ENCODE measurements around the gene HDAC4. TPM values are rescaled to one million over a fixed set of nuclear protein-coding genes. Genes with fewer than 3 reads are reported as not detected.

The HDAC4 gene
- total and polyA plus RNA-seq, 9 of the 15 experiments (the other 6 are each of a cell fraction or from before 2014, with no cell fraction given), result 0.11 to 20.2 (median 4.0) TPM

DNA sequence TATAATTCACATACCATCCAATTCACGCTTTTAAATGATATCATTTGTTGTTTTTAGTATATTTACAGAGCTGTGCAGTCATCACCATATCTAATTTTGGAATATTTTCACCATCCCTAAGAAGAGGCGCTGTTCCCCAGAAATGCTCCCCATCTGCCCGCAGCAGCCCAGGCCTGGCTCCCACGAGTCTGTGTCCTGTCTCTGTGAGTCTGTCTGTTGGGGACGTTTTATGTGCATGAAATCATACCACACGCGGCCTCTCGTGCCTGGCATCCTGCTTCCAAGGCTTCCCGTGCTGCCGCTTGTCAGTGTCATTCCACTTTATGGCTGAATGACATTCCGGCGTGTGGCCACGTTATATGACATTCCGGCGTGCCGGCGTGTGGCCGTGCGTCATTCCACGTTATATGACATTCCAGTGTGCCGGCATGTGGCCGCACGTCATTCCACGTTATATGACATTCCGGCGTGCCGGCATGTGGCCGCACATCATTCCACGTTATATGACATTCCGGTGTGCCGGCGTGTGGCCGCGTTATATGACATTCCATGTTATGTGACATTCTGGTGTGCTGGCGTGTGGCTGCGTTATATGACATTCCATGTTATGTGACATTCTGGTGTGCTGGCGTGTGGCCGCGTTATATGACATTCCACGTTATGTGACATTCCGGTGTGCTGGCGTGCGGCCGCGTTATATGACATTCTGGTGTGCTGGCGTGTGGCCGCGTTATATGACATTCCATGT, 276.5 kb downstream of the HDAC4 start (continued):
- TF ChIP-seq, protein P1, sequence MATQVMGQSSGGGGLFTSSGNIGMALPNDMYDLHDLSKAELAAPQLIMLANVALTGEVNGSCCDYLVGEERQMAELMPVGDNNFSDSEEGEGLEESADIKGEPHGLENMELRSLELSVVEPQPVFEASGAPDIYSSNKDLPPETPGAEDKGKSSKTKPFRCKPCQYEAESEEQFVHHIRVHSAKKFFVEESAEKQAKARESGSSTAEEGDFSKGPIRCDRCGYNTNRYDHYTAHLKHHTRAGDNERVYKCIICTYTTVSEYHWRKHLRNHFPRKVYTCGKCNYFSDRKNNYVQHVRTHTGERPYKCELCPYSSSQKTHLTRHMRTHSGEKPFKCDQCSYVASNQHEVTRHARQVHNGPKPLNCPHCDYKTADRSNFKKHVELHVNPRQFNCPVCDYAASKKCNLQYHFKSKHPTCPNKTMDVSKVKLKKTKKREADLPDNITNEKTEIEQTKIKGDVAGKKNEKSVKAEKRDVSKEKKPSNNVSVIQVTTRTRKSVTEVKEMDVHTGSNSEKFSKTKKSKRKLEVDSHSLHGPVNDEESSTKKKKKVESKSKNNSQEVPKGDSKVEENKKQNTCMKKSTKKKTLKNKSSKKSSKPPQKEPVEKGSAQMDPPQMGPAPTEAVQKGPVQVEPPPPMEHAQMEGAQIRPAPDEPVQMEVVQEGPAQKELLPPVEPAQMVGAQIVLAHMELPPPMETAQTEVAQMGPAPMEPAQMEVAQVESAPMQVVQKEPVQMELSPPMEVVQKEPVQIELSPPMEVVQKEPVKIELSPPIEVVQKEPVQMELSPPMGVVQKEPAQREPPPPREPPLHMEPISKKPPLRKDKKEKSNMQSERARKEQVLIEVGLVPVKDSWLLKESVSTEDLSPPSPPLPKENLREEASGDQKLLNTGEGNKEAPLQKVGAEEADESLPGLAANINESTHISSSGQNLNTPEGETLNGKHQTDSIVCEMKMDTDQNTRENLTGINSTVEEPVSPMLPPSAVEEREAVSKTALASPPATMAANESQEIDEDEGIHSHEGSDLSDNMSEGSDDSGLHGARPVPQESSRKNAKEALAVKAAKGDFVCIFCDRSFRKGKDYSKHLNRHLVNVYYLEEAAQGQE (IDR thresholded peaks at IDR 0.05; ENCODE audit: borderline replicate concordance), result no peak
- TF ChIP-seq, protein P1 (CRISPR knock-in tag; IDR thresholded peaks at IDR 0.05; ENCODE audit: low read depth), result no peak
- 0 out of 2 replicates have a peak, but pooled peaks have one; percentile 27 for TF ChIP-seq POLR2G (IDR thresholded peaks at IDR 0.05; ENCODE audit: low read depth, low read length)
- TF ChIP-seq LCOR (CRISPR knock-in tag; IDR thresholded peaks at IDR 0.05), result no peak
